ENCODE results near the gene TRPT1. TPM values are rescaled to one million over a fixed set of nuclear protein-coding genes. Genes with fewer than 3 reads are reported as not detected.

TRPT1 gene
- total RNA-seq, 1 donor from 2014 or later, result 22.4 TPM

GRCh38 chr11:64222651-64223000 lies 3.4 kb downstream of the TRPT1 start:
- Histone ChIP-seq H3K4me1 (peaks cover 18% of the 10 kb centered on the region), H3K9me3 (no peaks in the 10 kb centered on the region), H3K4me3 (no peak overlapping the region), H3K36me3 (peaks cover 45% of the 10 kb centered on the region), H3K27me3 (no peaks in the 10 kb centered on the region), H3K27ac (no peak overlapping the region)
- no peak for ATAC-seq
- TF ChIP-seq, protein P1, sequence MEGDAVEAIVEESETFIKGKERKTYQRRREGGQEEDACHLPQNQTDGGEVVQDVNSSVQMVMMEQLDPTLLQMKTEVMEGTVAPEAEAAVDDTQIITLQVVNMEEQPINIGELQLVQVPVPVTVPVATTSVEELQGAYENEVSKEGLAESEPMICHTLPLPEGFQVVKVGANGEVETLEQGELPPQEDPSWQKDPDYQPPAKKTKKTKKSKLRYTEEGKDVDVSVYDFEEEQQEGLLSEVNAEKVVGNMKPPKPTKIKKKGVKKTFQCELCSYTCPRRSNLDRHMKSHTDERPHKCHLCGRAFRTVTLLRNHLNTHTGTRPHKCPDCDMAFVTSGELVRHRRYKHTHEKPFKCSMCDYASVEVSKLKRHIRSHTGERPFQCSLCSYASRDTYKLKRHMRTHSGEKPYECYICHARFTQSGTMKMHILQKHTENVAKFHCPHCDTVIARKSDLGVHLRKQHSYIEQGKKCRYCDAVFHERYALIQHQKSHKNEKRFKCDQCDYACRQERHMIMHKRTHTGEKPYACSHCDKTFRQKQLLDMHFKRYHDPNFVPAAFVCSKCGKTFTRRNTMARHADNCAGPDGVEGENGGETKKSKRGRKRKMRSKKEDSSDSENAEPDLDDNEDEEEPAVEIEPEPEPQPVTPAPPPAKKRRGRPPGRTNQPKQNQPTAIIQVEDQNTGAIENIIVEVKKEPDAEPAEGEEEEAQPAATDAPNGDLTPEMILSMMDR (IDR thresholded peaks at IDR 0.05), result no peak
- no peak for DNase-seq
- intact Hi-C loops (cut with DNase I), result no loop called here

DNA sequence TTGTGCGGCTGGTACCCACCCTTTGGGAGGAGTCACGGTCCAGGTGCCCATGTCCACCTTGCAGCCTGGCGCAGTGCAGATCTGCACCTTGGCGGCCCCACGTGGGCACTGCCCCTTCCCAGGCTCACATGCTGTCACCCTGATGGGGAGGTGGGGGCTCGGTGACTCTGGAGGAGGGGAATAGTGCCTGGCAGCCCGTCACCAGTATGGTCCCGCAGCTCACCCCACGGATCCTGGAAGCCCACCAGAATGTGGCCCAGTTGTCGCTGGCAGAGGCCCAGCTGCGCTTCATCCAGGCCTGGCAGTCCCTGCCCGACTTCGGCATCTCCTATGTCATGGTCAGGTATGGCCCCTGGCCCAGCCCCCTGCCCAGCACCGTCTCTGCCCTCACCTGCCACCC lies 5.2 kb downstream of the TRPT1 start:
- peaks cover 8% of the 10 kb centered on the region for H3K4me1 ChIP-seq
- ATAC-seq (no peak), DNase-seq (peak; percentile 62)
- H3K4me3 ChIP-seq, result no peak overlapping the region
- TF ChIP-seq, protein P1 (IDR thresholded peaks at IDR 0.05), result no peak
- intact Hi-C loops (cut with DNase I), result no loop called here
- H3K36me3 ChIP-seq, result peaks cover 45% of the 10 kb centered on the region
- no peaks in the 10 kb centered on the region for H3K9me3 ChIP-seq
- H3K27me3 ChIP-seq, result no peaks in the 10 kb centered on the region
- H3K27ac ChIP-seq, result no peak overlapping the region

DNA sequence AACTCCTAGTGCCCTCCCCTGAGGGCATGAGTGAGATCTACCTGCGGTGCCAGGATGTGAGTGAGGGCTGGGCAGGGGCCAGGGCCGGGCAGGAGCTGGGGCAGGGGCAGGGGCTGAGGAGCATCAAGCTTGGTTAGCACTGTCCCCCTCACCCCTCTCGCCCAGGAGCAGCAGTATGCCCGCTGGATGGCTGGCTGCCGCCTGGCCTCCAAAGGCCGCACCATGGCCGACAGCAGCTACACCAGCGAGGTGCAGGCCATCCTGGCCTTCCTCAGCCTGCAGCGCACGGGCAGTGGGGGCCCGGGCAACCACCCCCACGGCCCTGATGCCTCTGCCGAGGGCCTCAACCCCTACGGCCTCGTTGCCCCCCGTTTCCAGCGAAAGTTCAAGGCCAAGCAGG lies 5.7 kb downstream of the TRPT1 start:
- intact Hi-C loops (cut with DNase I), result no loop called here
- H3K4me1 ChIP-seq, result peaks cover 7% of the 10 kb centered on the region
- no peak overlapping the region for H3K27ac ChIP-seq
- no peak overlapping the region for H3K4me3 ChIP-seq
- ATAC-seq, result no peak
- TF ChIP-seq, protein P1 (IDR thresholded peaks at IDR 0.05), result no peak
- H3K9me3 ChIP-seq, result no peaks in the 10 kb centered on the region
- DNase-seq, result no peak
- peaks cover 45% of the 10 kb centered on the region for H3K36me3 ChIP-seq
- H3K27me3 ChIP-seq, result no peaks in the 10 kb centered on the region

DNA sequence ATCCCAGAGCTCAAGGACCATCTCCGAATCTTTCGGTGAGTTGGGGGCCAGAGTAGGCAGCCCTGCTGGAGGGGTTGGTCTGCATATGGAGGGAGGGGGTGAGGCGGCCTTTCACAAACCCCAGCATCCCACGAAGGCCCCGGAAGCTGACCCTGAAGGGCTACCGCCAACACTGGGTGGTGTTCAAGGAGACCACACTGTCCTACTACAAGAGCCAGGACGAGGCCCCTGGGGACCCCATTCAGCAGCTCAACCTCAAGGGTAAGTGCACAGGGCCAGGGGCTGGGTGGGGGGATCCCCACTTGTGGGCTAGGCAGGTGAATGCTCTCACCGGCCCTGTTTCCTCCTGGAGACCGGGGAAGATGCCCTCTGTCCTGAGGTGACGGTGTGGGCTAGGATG lies 6.2 kb downstream of the TRPT1 start:
- H3K4me3 ChIP-seq, result no peak overlapping the region
- H3K9me3 ChIP-seq, result no peaks in the 10 kb centered on the region
- TF ChIP-seq, protein P1 (IDR thresholded peaks at IDR 0.05), result no peak
- H3K4me1 ChIP-seq, result peaks cover 2% of the 10 kb centered on the region
- intact Hi-C loops (cut with DNase I), result no loop called here
- no peak for ATAC-seq
- peaks cover 45% of the 10 kb centered on the region for H3K36me3 ChIP-seq
- no peak for DNase-seq
- no peaks in the 10 kb centered on the region for H3K27me3 ChIP-seq
- no peak overlapping the region for H3K27ac ChIP-seq

DNA sequence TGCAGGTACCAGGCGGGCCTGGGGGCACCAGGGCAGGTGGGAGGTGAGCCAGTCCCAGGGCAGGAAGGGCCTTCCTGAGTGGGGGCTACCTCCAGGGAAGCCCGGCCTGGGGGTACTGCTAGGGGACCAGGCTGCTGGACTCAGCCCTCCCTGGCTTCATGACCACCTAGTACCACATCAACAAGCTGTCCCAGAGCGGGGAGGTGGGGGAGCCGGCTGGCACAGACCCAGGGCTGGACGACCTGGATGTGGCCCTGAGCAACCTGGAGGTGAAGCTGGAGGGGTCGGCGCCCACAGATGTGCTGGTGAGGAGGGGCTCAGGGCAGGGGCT lies 6.7 kb downstream of the TRPT1 start:
- no peak for ATAC-seq
- no peaks in the 10 kb centered on the region for H3K4me1 ChIP-seq

More for the DNA sequence above, 6.7 kb downstream of the TRPT1 start:
- Histone ChIP-seq H3K36me3 (peaks cover 45% of the 10 kb centered on the region), H3K27ac (no peak overlapping the region), H3K4me3 (no peak overlapping the region), H3K9me3 (no peaks in the 10 kb centered on the region), H3K27me3 (no peaks in the 10 kb centered on the region)
- TF ChIP-seq, protein P1 (IDR thresholded peaks at IDR 0.05), result no peak
- intact Hi-C loops (cut with DNase I), result no loop called here
- DNase-seq, result peak; percentile 64
